ENCODE measurements around the gene NPM1.

GRCh38 chr5:171426680-171427079 lies 39.0 kb downstream of the NPM1 start:
- TF ChIP-seq CTCF (IDR thresholded peaks at IDR 0.05) (no peak), POLR2A (IDR thresholded peaks at IDR 0.05) (no peak)
